ENCODE results near the gene ROBO3.

ROBO3 gene, protein sequence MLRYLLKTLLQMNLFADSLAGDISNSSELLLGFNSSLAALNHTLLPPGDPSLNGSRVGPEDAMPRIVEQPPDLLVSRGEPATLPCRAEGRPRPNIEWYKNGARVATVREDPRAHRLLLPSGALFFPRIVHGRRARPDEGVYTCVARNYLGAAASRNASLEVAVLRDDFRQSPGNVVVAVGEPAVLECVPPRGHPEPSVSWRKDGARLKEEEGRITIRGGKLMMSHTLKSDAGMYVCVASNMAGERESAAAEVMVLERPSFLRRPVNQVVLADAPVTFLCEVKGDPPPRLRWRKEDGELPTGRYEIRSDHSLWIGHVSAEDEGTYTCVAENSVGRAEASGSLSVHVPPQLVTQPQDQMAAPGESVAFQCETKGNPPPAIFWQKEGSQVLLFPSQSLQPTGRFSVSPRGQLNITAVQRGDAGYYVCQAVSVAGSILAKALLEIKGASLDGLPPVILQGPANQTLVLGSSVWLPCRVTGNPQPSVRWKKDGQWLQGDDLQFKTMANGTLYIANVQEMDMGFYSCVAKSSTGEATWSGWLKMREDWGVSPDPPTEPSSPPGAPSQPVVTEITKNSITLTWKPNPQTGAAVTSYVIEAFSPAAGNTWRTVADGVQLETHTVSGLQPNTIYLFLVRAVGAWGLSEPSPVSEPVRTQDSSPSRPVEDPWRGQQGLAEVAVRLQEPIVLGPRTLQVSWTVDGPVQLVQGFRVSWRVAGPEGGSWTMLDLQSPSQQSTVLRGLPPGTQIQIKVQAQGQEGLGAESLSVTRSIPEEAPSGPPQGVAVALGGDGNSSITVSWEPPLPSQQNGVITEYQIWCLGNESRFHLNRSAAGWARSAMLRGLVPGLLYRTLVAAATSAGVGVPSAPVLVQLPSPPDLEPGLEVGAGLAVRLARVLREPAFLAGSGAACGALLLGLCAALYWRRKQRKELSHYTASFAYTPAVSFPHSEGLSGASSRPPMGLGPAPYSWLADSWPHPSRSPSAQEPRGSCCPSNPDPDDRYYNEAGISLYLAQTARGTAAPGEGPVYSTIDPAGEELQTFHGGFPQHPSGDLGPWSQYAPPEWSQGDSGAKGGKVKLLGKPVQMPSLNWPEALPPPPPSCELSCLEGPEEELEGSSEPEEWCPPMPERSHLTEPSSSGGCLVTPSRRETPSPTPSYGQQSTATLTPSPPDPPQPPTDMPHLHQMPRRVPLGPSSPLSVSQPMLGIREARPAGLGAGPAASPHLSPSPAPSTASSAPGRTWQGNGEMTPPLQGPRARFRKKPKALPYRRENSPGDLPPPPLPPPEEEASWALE (N-terminal part only)

GRCh38 chr11:124865181-124865901 lies at the start of gene ROBO3:
ROBO3 (plus strand) TSS chr11:124865432; CDS start chr11:124865578, 146 bp downstream.
- no peak for DNase-seq (ENCODE audit: low read depth in 3 of 3)

DNA sequence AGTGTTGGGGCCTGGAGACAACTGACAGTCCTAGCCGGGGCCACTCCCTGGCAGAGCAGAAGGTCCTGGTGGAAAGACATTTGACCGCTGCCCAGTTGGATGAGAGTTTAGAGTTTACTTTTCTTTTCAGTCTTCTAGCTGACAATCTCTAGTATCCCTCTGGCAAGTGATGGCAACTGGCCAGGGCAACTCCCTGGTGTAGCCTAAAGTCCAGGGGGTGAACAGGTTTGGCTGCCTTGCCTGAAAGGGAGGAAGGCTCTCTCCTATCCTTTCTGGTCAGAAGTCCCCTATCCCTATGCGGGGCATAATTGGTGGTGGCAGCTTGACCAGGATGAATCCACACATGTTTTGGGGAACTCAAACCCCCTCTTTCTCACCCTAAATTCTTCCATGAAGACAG lies 48.2 kb upstream of the ROBO3 start:
- DNase-seq (ENCODE audit: low read depth in 3 of 3): no peak

- no peak for DNase-seq (ENCODE audit: low read depth in 3 of 3)
Observed at GRCh38 chr11:124821995-124822730, 43.1 kb upstream of the ROBO3 start.

- no peak for DNase-seq (ENCODE audit: low read depth in 3 of 3)
Observed at GRCh38 chr11:124823512-124824376, 41.5 kb upstream of the ROBO3 start.

DNA sequence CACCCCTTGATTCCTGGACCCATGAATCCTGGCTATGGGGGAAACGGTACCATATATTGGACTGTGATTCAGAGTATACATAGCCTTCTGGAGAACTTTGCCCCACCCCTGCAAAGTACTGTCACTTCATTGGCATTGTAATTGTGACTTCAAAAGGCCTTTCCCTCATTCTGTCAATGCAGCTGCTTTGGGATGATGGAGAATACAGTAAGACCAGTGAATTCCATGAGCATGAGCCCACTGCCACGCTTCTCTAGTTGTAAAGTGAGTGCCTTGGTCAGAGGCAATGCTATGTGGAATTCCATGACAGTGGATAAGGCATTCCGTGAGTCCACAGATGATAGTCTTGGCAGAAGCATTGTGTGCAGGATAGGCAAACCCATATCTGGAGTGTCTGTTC lies 39.4 kb upstream of the ROBO3 start:
- no peak for DNase-seq (ENCODE audit: low read depth in 3 of 3)

GRCh38 chr11:124829986-124830385 lies 35.2 kb upstream of the ROBO3 start:
- DNase-seq (ENCODE audit: low read depth in 3 of 3): no peak

GRCh38 chr11:124830749-124831148 lies 34.5 kb upstream of the ROBO3 start:
- DNase-seq (ENCODE audit: low read depth in 3 of 3): no peak

GRCh38 chr11:124831897-124832296 lies 33.3 kb upstream of the ROBO3 start:
- DNase-seq (ENCODE audit: low read depth in 3 of 3): no peak

DNA sequence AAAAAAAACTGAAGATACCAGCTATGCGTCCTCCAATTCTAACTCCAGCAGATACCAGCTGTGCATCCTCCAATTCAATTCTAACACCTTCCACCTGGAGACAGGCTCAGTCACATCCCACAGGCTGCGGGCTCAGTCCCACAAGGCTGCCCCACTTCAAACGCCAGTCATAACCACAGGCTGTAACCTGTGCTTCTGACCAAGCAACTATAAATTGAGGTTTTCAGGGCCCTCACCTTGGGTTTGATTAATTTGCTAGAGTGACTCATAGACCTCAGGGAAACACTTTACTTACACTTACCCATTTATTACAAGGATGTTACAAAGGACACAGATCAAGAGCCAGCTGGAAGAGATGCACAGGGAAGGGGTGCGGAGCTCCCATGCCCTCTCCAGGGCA lies 32.7 kb upstream of the ROBO3 start:
- DNase-seq (ENCODE audit: low read depth in 3 of 3): no peak

DNA sequence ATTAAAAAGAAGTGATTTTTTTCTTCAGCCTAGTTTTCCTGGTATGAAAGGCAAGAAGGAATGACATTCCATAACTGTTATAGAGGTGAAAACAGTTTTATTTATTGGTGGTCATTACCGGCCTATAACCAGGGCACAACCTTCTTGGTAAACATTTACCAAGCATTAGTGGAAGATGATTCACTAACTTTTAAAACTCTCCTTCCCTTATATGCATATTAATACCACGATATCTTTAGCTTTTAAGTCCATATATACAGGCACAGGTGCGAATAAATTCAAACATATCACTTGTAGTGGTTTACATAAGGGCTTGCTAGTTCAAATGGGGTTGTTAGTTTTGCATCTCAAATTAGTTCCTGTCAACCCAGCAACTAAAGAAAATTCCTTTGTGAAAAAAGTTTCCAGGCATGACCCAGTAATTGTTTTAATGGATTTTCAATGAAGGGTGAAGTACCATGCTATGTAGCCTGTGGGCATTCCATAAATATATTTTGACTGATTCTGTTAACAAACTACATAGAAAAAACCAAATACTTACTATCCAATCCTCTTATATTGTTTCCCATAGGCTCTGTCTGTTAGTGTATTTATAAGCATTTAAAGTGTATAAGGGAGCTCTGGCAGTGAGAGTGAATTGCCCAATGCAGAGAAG lies 30.6 kb upstream of the ROBO3 start:
- no peak for DNase-seq (ENCODE audit: low read depth in 3 of 3)

- no peak for DNase-seq (ENCODE audit: low read depth in 3 of 3)
Observed at GRCh38 chr11:124835918-124836317, 29.3 kb upstream of the ROBO3 start.

DNA sequence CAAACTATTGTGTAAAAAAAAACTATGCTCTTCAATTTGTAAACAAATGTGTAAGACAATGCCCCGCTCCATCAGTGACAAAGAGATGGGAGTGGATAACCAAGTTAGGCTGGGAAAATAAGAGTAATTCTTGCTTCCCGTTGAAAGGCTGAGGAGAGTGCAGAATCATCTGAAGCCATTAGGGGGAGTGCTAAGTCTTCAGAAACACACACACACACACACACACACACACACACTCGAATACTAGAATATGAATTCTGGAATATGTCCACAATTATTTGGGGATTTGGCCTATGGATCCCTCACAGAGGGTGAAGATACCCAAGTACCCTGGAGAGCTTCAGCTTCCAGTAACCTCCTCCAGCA lies 27.8 kb upstream of the ROBO3 start:
- DNase-seq (ENCODE audit: low read depth in 3 of 3): no peak

DNA sequence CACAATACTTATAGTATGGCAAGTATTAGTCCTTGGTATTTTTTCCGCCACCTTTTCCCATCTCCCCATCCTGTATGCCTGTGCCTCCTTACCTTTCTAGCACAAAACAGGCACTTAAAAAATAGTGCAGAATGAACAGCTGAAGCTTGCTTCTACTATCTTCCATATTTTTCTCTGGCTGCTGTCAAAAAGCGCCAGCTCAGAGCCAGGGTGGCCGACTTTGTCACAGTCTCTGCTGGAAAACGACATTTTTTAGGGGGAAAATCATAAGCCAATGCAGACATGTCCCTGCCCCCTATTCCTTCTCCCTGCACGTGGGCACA lies 26.5 kb upstream of the ROBO3 start:
- no peak for DNase-seq (ENCODE audit: low read depth in 3 of 3)

DNA sequence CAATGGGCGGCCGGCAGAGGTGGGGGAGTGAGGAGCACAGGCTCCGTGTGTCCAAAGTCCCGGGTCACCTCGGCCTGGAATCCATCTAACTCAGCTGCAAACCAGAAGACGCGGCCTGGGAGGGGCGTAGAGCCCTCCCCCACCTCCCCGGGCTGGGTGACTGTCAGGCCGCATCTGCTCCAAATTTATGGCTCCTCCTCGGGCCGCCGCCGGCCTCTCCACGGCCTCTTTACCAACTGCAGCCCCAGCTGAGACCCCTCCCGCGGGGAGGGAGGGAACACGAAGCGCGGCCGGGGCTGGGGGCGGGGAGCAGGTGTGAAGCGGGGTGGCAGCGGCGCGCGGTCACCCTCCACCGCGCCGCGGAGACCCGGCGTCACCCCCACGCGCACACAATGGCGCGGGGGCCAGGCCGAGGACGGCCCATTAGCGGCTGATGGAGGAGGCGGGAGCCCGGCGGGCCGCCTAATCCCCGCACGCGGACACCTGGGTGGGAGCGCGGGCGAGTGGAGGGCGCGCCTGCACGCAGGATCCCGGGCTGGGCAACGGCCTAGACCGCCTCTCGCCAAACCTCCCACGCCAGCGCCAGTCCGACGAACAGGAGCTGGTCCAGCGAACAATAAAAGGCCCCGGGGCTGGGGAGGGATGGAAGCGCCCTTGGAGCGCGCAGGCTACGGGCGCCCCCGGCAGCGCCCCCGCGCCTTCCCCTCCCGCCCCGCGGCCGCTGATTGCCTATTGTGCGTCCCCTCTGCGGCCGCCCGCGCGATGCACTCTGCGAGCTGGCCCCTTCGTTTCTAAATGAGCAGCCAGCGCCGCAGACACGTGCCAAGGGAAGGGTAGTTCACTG lies 25.9 kb upstream of the ROBO3 start:
- no peak for DNase-seq (ENCODE audit: low read depth in 3 of 3)

- DNase-seq (ENCODE audit: low read depth in 3 of 3): no peak
Observed at GRCh38 chr11:124839972-124840621, 25.1 kb upstream of the ROBO3 start.

DNA sequence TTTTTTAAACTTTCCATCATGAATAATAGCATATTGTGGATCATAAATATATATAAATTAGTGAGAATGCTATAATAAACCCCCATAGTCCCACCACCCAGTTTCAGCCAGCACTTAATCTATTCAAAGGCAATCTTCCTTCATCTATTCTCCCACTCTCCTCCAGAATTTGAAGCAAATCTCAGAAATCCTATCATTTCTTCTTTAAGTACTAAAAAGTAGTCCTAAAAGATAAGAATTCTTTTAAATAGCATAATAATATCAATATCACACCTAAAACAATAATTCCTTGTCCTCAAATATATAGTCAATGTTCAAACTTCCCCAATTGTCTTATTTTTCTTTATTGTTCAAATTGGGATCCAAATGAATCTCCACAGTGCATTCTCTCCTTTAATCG lies 24.6 kb upstream of the ROBO3 start:
- no peak for DNase-seq (ENCODE audit: low read depth in 3 of 3)

GRCh38 chr11:124841201-124841600 lies 24.0 kb upstream of the ROBO3 start:
- DNase-seq (ENCODE audit: low read depth in 3 of 3): no peak

DNA sequence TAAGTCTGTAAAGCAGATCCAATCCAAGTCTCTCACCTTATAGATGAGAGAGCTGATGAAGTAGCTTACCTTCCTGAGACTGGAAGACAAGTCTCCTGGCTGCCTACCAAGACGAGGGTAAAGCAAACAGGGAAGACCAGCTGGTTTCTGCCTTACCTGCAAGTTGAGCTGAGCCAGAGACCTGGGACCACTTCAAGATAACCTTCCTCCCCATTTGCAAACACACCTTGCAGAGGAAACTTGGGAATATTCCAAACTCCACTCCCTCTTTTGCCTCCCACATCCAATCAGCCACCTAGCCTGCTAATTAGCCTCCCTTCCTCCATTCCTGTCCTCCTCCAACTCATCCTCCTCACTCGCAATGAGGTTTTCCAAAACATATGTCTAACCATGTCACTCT lies 23.4 kb upstream of the ROBO3 start:
- DNase-seq (ENCODE audit: low read depth in 3 of 3): no peak

Data from stimulated activated CD4-positive, alpha-beta T cell treated with anti-CD3 and anti-CD28 coated beads, TNF-alpha, amount 100 ng/mL, for 48 hours (primary cell).